ENCODE data around the gene P2RY8.

Gene P2RY8

DNA sequence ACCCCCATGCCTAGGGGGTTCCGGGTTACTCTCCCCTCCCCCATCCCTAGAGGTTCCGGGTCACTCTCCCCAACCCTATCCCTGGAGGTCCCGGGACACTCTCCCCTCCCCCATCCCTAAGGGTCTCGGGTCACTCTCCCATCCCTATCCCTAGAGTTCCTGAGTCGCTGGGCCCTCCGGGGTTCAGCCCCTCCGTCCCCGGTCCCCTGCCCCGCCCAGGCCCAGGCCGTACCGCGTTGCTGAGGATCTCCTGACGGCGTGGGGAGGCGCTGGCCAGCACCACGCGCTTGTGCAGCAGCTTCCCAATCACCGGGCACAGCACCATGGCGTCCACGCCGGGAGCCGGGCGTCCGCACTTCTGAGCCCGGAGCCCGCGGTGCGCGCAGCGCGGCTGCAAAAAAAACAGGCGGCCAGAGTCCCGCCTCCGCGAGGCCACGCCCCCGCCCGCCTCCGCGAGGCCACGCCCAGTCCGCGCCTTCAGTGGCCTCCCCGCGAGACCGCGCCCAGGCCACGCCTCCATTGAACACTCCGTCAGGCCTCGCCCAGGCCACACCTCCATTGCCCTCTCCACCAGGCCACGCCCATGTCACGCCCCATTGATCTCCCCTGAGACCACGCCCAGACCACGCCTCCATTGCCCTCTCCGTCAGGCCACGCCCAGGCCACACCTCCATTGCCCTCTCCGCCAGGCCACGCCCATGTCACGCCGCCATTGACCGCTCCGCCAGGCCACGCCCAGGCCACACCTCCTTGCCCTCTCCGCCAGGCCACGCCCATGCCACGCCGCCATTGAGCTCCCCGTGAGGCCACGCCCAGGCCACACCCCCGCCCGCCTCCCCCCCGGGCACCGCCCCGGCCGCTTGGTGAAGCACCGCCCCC is 84.2 kb downstream of the P2RY8 start, which contains the start of gene ASMTL:
Gene ASMTL, minus strand, starts transcription at position 394 of the 879 bp plus-strand sequence. Its CDS starts 69 bp downstream, at position 325.
- DNase-seq (ENCODE audit: low spot score) = peak; percentile 100
- in situ Hi-C loops (cut with MboI; ENCODE audit: low sequenced_read_pairs, unreplicated experiment) = no loop called here
- TF ChIP-seq, protein P1, sequence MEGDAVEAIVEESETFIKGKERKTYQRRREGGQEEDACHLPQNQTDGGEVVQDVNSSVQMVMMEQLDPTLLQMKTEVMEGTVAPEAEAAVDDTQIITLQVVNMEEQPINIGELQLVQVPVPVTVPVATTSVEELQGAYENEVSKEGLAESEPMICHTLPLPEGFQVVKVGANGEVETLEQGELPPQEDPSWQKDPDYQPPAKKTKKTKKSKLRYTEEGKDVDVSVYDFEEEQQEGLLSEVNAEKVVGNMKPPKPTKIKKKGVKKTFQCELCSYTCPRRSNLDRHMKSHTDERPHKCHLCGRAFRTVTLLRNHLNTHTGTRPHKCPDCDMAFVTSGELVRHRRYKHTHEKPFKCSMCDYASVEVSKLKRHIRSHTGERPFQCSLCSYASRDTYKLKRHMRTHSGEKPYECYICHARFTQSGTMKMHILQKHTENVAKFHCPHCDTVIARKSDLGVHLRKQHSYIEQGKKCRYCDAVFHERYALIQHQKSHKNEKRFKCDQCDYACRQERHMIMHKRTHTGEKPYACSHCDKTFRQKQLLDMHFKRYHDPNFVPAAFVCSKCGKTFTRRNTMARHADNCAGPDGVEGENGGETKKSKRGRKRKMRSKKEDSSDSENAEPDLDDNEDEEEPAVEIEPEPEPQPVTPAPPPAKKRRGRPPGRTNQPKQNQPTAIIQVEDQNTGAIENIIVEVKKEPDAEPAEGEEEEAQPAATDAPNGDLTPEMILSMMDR (IDR thresholded peaks at IDR 0.05; ENCODE audit: borderline replicate concordance, control extremely low read depth, extremely low read depth, insufficient read depth, missing control alignments) = no peak

GRCh38 chrX:1451661-1452515 is 85.1 kb downstream of the P2RY8 start:
- TF ChIP-seq, protein P1 (IDR thresholded peaks at IDR 0.05; ENCODE audit: borderline replicate concordance, control extremely low read depth, extremely low read depth, insufficient read depth, missing control alignments) = no peak
- no peak for DNase-seq (ENCODE audit: low spot score)
- in situ Hi-C loops (cut with MboI; ENCODE audit: low sequenced_read_pairs, unreplicated experiment) = no loop called here

DNA sequence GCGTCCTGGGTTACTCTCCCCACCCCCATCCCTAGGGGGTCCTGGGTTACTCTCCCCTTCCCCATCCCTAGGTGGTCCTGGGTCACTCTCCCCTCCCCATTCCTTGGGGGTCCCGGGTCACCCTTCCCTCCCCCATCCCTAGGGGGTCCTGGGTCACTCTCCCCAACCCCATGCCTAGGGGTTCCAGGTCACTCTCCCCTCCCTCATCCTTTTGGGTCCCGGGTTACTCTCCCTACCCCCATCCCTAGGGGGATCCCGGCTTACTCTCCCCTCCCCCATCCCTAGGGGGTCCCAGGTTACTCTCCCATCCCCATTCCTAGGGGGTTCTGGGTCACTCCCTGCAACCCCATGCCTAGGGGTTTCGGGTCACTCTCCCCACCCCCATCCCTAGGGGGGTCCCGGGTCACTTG is 85.7 kb downstream of the P2RY8 start:
- TF ChIP-seq, protein P1 (IDR thresholded peaks at IDR 0.05; ENCODE audit: borderline replicate concordance, control extremely low read depth, extremely low read depth, insufficient read depth, missing control alignments) = no peak

DNA sequence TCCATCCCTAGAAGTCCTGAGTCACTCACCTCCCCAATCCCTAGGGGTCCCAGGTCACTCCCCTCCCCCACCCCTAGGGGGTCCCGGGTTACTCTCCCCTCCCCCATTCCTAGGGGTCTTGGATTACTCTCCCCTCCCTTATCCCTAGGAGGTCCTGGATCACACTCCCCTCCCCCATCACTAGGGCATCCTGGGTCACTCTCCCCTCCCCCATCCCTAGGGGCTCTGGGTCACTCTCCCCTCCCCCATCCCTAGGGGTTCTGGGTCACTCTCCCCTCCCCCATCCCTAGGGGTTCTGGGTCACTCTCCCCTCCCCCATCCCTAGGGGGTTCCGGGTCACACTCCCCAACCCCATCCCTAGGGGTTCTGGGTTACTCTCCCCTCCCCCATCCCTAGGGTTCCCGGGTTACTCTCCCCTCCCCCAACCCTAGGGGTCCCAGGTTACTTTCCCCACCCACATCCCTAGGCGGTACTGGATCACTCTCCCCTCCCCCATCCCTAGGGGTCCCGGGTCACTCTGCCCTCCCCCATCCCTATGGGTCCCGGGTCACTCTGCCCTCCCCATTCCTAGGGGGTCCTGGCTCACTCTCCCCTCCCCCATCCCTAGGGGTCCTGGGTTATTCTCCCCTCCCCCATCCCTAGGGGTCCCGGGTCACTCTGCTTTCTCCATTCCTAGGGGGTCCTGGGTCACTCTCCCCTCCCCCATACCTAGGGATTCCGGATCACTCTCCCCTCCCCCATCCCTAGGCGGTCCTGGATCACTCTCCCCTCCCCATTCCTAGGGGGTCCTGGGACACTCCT is 86.4 kb downstream of the P2RY8 start:
- TF ChIP-seq, protein P1 (IDR thresholded peaks at IDR 0.05; ENCODE audit: borderline replicate concordance, control extremely low read depth, extremely low read depth, insufficient read depth, missing control alignments) = no peak
- in situ Hi-C loops (cut with MboI; ENCODE audit: low sequenced_read_pairs, unreplicated experiment) = no loop called here
- DNase-seq (ENCODE audit: low spot score) = no peak

More for the DNA sequence above, 85.7 kb downstream of the P2RY8 start:
- in situ Hi-C loops (cut with MboI; ENCODE audit: low sequenced_read_pairs, unreplicated experiment) = no loop called here
- DNase-seq (ENCODE audit: low spot score) = no peak

GRCh38 chrX:1449823-1450149 is 87.2 kb downstream of the P2RY8 start:
- in situ Hi-C loops (cut with MboI; ENCODE audit: low sequenced_read_pairs, unreplicated experiment) = no loop called here

More at GRCh38 chrX:1449823-1450149, 87.2 kb downstream of the P2RY8 start:
- no peak for DNase-seq (ENCODE audit: low spot score)
- TF ChIP-seq, protein P1 (IDR thresholded peaks at IDR 0.05; ENCODE audit: borderline replicate concordance, control extremely low read depth, extremely low read depth, insufficient read depth, missing control alignments) = no peak
